ENCODE results near the gene NRP1.

Gene NRP1

DNA sequence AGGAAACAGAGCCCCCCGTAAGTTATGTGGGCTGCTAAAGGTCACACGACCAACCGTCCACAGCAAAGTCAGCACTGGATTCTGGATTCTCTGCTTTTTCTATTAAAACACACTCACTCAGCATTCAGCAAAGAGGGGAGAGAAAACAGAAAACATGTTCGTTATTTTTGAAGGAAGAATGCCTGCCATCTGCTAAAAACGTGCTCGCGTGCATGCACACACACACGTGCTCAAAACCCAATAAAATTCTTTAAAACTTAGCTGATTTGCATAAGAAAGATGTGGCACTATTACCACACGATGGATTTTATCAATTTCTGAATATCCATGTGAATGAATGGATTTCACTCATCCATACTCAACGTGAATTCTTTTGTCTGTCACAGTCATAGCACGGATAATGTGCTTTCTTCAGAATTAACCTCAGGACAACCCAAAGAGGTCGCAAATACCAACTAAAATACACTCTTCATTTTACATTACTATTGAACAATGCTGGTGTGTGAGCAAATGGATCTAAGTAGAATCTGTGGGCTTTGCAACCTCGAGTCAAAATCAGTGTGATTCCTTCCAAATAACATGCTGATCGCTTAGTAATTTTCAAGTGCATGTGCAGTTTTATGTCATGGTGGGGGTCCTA is 40.8 kb downstream of the NRP1 start:
- no peak for DNase-seq (ENCODE audit: low read depth in 2 of 2, low spot score in 1 of 2)

DNA sequence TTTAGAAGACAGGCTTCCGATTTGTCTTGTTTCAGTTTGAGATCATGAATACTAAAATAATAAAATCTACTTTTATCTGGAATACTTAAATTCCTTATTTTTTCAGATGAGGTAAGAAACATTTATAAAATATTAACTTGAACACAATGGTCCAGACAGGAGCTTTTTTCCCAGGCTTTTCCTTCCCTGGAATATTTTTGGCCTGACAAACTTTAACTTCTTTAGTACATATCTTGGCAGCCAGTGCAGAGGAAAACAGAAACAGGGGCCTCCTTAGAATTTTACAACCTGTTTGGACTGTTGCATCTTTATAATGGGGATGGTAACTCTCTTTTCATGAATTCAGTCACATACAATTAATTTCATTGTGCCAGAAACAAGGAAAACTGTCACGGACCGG is 41.4 kb downstream of the NRP1 start:
- no peak for DNase-seq (ENCODE audit: low read depth in 2 of 2, low spot score in 1 of 2)

DNA sequence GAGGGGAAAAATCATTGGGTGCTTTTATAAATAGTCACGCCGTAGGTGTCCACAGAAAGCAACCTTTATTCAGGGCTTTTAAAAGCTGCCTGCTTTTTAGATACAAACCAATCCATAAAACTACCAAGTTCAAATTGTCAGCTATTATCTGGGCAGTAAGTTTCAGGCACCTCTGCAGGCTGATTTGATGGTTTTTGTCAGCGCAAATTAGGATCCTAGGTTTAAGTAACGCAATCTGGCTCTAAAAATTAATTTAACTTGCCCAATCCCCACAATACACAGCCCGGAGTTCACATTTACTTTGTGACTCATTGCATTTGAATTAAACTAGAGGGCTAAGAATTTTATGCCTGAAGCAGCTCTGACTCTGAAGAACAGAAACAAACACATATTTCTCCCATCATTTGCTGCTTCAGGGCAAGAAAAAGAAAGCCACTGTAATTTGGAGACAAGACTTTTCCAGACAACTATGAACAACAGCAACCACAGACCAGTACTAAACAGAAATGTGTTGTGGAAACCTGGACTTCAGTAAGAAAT is 43.3 kb downstream of the NRP1 start:
- DNase-seq (ENCODE audit: low read depth in 2 of 2, low spot score in 1 of 2) = no peak

DNA sequence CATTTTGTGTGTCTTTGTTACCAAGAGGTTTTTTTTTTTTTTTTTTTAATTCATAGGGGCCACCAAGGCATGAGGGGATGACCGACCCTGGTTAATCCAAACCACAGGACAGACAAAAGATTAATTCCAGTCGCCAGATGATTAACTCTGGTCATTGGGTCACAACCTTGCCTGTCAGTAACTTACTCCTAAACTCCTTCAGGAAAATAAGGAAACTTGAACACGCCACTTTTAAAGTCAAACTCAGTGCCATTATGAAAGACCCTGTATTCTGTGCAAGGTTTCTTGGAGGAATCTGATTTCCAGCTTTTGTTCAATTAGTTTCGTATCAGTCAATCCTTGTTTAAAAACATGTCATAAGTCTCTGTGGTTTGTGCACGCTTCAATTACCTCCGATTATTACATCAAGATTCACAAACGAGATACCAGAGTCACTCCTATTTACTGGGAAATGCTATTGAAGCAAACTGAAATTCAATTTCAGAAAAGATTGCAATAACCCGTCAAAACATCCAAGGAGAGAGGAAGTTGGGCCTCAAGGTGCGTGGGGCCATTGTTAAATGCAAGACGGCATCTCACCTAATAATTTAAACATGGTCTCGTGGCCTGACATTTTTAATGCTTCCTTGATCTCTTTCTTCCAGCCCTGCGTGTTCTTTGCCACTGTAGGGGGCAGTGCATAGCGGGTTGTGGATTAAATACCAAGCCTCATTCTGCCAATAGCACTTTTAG is 44.0 kb downstream of the NRP1 start:
- no peak for DNase-seq (ENCODE audit: low read depth in 2 of 2, low spot score in 1 of 2)

DNA sequence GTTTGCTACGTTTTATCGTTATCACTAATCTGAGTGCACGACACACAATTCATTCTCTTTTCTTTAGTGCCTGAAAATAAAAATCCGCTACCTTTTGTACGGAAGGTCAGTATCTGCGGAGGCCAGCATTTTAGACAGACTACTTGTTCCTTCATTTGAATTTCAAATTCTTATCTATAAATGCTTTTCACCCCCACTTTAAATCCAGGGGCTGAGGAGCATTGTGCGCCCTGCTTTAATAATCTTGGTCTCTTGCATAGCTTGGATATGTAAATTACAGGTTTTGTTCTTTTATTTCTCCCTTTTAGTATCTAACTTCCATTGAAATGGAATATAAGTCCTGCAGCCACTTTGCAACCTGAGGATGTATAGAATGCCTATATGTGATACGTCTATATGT is 44.7 kb downstream of the NRP1 start:
- no peak for DNase-seq (ENCODE audit: low read depth in 2 of 2, low spot score in 1 of 2)

DNA sequence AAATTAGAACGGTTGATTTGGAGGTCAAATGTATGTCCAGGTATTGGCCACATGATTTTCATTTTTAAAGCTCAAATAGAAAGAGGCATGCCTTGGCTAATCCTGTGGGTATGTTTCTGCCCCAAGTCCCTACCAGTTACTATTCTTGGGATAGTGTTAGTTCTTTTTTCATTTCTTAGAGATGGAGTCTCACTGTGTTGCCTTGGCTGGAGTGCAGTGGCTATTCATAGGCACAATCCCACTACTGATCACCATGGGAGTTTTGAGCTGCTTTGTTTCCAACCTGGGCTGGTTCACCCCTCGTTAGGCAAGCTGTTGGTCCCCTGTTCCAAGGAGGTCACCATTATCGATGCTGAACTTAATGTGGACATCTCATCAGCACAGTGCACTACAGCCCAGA is 46.3 kb downstream of the NRP1 start:
- no peak for DNase-seq (ENCODE audit: low read depth in 2 of 2, low spot score in 1 of 2)

DNA sequence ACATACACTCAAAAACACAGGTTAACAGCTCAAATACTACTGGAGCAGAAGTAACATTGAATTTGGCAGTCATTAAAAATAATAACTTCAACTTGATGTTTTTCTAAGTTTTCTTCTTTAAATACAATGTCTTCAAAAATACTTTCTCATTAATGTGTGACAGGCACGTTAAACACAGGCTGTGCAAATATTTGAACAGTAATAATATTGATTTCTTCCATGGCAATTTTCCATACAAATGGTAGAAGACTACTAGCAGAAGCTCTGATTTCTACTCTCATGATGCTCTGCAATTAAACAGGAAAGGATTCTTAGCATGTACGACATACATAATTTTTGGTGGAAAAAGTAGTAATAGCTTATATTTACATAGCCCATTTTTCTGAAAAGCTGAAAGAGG is 47.4 kb downstream of the NRP1 start:
- DNase-seq (ENCODE audit: low read depth in 2 of 2, low spot score in 1 of 2) = no peak

DNA sequence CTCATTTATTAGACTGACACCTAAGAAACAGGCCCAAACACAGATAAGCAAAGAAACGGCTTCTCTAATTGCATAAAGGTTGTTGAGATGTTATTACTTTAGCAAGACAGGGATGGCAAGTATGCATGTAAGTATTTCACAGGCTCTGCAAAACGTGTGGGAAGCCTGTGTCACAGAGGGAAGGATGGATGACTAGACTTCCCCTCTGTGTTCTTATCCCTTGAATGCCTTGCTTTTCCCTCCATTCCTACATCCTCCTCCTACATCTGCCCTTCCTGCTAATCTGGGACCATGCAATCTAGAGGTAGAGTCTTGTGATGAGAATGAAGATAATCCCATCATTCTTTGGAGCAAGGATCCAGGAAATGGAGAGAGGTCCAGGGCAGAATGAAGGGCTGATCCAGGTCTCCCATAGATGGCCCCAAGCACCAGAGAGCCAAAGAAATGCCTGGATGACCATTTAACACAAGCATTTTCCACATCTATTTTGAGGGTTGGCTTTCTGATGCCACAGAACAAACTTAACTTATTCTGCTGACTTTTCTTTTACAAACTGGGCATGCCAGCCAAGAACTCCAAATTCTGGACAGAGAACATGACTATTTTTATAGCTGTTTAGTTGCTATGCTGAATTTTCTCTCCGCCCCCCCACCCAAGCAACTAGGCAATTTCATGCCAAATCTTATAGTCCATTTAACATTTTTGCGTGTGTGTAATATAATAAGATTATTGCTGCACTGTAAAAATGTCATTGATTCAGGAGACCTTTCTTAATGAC is 48.1 kb downstream of the NRP1 start:
- DNase-seq (ENCODE audit: low read depth in 2 of 2, low spot score in 1 of 2) = no peak

DNA sequence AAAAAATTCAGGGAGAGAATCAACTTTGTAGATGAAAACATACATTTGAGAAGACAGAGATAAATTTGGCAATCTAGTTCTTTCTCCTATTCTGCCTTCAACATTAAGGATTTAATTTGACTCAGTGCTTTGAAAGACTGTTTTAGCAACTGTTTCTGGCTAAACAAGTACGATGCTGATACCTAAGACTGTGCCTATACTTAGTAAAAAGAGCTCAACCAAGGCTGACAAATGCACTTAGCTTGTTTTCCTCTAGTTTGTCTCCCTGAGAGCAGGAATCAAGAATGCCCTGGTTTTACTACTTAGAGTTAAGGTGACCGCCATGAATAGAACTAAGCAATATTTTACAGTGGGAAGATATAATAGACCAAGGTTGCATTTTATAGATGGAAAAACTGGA is 49.5 kb downstream of the NRP1 start:
- no peak for DNase-seq (ENCODE audit: low read depth in 2 of 2, low spot score in 1 of 2)

DNA sequence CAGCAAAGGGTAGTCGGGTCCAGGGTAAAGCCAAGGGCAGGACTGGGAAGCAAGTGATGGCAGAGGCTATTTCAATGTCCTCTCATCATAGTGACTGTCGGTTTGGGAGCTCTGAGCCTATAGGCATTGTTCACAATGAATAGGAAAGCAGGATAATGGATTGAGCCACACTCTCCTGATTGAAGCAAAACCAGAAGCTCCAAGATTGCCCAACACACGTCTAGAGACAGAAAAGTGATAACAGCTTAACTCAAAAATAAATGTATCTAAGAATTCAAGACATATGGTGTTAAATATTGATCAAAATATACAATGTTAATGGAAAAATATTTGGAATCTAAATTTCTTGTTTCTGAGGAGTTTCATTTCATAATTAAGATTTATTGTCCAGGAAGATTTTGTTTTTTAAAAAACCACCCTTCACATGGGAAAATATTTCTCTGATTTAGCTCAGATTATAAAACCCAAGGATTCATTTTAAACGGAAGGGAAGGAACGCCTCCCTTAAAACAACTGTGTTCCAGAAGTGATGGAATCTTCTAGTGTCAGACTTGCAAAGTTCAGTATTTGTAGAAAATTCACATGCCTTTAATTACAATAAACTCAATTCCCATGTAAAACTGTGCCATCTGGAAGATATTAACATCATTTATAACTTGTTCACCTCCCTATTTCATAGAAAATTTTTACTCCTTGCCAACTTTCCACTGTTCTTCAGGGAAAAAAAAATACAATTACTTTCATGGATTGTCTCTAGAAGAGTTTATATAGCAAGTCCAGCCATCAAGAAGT is 54.5 kb downstream of the NRP1 start:
- no peak for DNase-seq (ENCODE audit: low read depth in 2 of 2, low spot score in 1 of 2)

DNA sequence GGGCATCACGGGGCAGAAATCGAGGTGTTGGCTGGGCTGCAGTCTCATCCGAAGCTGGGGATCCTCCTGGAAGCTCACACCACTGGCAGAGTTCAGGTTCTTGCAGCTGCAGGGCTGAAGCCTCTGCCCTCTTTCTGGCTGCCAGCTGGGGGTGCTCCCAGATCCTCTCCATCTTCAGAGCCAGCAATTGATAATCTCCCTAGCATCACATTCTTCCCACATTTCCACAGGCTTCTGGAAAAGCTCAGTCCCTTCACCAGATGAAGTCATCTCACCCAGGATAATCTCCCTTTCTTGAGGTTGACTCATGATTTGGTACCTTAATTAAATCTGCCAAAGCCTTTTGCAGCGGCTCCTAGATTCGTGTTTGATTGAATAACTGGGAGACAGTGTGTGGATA is 55.2 kb downstream of the NRP1 start:
- DNase-seq (ENCODE audit: low read depth in 2 of 2, low spot score in 1 of 2) = no peak

DNA sequence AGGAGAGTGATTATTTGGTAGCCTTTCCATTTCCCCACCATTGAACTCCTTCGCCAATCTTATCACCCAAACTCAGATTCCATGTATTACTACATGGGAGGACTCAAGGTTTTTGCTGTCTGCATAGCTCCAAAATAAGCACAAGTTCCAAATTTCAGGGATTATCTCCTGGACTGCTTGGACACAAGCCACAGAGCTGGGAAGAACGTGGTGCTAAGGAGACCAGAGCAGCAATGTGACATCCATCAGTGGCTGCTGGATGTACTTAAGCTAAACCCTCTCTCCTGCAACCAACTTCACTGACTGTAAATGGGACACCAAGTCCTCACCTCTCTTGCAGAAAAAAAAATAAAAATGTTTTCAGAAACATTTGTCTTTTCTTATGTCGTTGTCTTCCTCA is 56.3 kb downstream of the NRP1 start:
- no peak for DNase-seq (ENCODE audit: low read depth in 2 of 2, low spot score in 1 of 2)

DNA sequence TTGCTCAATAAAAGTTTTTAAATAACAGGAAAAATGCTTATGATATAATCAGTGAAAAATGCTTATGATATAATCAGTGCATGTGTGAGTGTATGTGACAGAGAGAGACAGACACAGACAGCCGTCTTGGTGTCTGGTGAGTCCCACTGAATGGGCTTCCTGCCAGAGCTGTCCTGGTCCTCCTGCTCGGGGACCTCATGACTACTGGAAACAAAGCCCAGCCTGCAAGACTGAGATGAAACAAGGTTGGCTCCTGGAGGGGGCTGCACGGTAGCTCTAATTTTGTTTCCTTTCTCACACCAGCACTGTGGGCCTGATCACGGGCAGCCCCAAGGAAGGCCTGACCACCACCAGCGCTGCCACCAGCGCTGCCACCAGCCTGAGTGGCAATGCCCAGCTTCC is 57.3 kb downstream of the NRP1 start:
- DNase-seq (ENCODE audit: low read depth in 2 of 2, low spot score in 1 of 2) = no peak

DNA sequence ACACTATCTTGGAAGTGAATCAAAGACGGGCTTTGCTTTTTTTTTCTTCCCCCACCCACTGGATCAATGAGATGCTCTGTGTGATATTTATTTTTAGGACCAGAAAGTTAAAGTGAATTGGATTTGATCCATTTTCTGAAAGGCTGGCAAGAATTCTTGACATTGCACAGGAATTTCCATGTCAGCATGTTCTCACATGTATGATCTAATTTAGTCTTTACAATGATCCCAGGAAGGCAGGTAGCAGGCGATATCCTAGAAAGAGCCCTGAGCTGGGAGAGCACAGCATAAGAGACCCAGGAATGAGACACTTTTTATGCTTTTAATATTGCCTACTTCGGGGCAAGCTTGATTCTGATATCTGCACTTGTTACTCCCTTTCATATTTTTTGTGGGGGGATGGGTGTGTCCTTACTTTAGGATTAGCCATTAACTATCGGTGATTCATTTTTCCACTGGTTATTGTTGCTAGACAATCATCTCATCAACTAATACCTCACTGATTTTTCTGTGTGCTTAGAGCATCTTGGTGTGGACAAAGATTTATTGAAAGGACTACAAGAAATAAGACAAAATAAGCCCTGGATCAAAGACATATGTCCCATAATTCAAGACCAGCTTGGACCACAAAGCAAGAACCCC is 58.1 kb downstream of the NRP1 start:
- no peak for DNase-seq (ENCODE audit: low read depth in 2 of 2, low spot score in 1 of 2)

DNA sequence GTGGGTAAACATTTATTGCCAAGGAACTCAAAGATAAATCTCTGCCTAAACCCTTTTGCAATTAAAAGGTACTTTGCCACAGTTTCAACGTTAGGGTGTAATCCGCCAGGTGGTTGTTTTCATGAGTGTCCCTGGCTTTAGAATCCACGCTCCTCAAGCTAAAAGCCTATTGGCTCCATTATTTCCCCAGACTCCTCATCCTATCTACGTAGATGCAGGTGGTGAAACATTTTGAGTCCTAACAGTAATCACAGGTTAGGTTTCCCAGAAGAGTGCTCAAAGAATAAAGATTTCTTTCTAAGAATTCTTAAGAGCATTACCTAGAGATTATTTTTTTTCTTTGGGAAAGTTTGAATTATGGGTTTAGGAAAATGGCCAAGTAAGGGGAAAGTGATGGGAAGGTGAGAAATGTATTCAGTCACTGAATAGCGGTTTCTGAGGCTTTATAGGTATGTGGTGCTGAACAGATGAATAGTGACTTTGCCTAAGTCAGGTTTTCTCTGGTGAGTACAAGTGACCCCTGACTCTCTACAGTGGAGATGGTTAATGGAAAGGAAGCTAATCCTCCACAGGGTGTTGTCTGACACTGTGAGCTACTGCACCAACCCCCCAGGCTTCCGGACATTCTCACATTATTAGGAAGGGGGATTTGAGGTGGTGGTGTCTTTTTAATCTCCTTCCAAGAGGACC is 60.2 kb downstream of the NRP1 start:
- DNase-seq (ENCODE audit: low read depth in 2 of 2, low spot score in 1 of 2) = no peak

DNA sequence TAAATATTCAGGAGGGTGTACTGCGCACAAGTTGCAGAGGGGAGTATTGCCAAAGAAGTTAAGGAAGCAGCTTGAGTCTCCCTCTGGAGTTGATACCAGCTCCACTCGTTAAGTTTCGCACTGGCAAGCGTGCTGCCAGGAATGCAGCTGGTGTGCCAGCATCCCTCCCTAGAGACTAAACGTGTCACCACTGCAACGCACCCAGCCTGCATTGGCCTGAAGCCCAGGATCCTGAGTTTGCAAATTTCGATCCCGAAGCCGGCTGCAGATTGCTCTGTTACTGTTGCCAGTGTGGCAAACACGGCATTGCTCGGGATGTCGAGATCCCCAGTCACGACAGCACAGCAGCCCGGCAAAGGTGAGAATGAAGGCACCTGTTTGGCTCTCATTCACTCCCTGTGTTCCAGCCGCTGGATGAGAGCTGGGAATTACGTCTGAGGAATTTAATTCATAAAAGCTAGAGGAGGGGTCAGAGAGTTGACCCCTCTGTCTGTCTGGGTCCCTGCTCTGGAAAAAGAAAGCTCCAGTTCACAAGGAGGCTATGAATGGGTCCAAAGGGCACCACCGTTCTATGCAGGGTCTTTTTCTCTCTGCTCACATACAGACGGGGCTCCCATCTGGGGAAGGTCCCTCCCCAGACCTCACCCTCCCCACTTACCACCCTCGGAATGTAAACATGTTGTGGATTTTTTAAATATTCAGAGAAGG is 61.0 kb downstream of the NRP1 start:
- DNase-seq (ENCODE audit: low read depth in 2 of 2, low spot score in 1 of 2) = no peak

DNA sequence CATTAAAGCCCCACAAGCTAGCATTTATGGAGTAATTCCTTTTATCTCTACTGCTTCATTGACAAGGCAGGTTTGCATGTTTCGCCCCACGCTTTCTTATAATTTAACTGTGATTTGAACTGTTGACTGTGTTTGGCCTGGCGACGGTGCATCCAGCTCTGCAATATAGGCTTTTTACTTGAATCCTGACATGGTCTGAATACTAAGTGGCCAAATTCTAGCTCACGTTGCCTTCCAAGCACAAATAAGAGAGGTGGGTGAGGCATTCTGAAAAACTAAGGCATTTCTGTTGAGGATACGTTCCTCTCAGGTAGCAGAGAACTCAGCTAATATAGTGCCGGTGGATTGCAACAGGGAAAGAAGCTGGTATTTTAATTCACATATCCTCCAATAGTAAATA is 61.8 kb downstream of the NRP1 start:
- no peak for DNase-seq (ENCODE audit: low read depth in 2 of 2, low spot score in 1 of 2)

DNA sequence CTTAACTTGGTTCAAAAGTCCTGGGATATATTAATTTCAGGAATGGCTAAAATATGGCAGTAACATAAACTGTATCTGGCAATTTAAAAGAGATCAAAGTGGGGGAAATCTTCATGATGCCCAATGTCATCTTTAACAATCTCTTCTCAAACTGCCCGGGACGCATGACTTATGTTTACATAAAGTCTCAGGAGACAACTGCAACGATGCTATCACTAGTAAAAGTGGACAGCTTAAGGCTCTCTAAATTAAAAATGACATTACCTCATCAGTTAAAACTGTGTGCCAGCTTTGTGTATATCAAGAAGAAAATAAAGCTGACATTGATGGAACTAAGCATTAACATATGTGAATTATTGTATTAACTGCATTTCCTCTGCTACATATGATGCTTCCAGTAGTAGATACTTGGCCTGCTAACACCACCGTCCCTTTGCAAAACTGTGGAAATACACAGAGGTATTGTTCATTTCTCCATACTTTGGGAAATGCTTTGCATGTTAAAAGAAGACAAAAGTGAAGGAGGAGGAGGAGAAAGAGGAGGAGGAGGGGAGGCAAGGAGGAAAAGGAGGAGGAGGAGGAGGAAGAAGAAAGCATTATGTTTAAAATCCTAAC is 62.4 kb downstream of the NRP1 start:
- DNase-seq (ENCODE audit: low read depth in 2 of 2, low spot score in 1 of 2) = no peak

DNA sequence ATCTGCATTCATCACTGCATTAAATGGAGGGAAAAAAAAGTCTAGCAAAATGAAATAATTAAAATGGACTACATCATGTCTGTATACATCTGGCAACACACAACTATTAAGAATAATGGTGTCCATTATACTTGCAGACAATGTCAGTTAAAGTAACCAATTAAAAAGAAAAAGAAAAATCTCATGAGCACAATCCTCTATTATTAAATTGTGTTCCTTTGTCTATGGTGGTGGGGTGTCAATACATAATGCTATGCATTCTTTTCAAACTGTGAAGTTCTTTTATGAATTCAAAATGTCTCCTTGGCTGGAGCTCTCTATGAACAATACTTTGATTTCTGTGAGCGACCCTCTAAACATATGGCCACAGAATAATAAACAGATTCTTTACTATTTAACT is 63.5 kb downstream of the NRP1 start:
- no peak for DNase-seq (ENCODE audit: low read depth in 2 of 2, low spot score in 1 of 2)
